HEK293 (cell line): Measurements from ENCODE around the gene GALNS.

Experiments
- CTCF ChIP-seq: fragments of 450-650 bp; formaldehyde crosslinking; IDR thresholded peaks from 2 replicates; pipeline ENCODE4 v1.5.1; 2016; ENCODE audit warnings: missing biosample characterization, missing genetic modification characterization
- GFI1B ChIP-seq: fragments of 450-650 bp; formaldehyde crosslinking; IDR thresholded peaks from 2 replicates; pipeline ENCODE4 v1.5.1; 2016; ENCODE audit warnings: missing biosample characterization, missing genetic modification characterization
- SETDB1 ChIP-seq: IDR thresholded peaks from one replicate; pipeline ENCODE4 v1.6.1; 2017; ENCODE audit warnings: mild to moderate bottlenecking, low read length, moderate library complexity, mixed read lengths; ENCODE audit not compliant: insufficient read length
- SP2 ChIP-seq: fragments of 450-650 bp; formaldehyde crosslinking; IDR thresholded peaks from 2 replicates; pipeline ENCODE4 v1.5.1; 2016; ENCODE audit warnings: missing biosample characterization, missing genetic modification characterization
- ZBTB11 ChIP-seq: fragments of 450-650 bp; formaldehyde crosslinking; conservative IDR thresholded peaks from 2 replicates; pipeline ENCODE4 v1.5.1; 2016; ENCODE audit warnings: low read depth, missing biosample characterization, missing genetic modification characterization
- ZFHX2 ChIP-seq: fragments of 450-650 bp; formaldehyde crosslinking; conservative IDR thresholded peaks from 2 replicates; pipeline ENCODE4 v1.5.1; 2016; ENCODE audit warnings: missing biosample characterization, missing genetic modification characterization
- ZNF133 ChIP-seq: fragments of 450-650 bp; formaldehyde crosslinking; IDR thresholded peaks from 2 replicates; pipeline ENCODE4 v1.5.1; 2016; ENCODE audit warnings: missing biosample characterization, missing genetic modification characterization
- ZNF274 ChIP-seq, 2 experiments: fragments of 200-500 bp in 1 of 2; fragments of 450-650 bp in 1 of 2; sonication (Bioruptor generic) in 1 of 2; formaldehyde crosslinking in 1 of 2; IDR thresholded peaks; 2 replicates each; pipeline versions ENCODE4 v1.5.1 to v1.6.1; 2014 to 2016; ENCODE audit warnings: borderline replicate concordance in 1 of 2, inconsistent platforms in 1 of 2, low read length in 1 of 2, missing biosample characterization in 1 of 2, missing genetic modification characterization in 1 of 2
- ZNF549 ChIP-seq: fragments of 450-650 bp; IDR thresholded peaks from 2 replicates; pipeline ENCODE4 v1.5.1; 2018; ENCODE audit warnings: missing biosample characterization, missing genetic modification characterization, mild to moderate bottlenecking, inconsistent platforms, moderate library complexity
- ZNF621 ChIP-seq: fragments of 450-650 bp; formaldehyde crosslinking; IDR thresholded peaks from 2 replicates; pipeline ENCODE4 v1.5.1; 2017; ENCODE audit warnings: missing biosample characterization, missing genetic modification characterization
- ZNF701 ChIP-seq: fragments of 450-650 bp; formaldehyde crosslinking; IDR thresholded peaks from 2 replicates; pipeline ENCODE4 v1.5.1; 2016; ENCODE audit warnings: missing biosample characterization, missing genetic modification characterization
- ZNF747 ChIP-seq: fragments of 450-650 bp; formaldehyde crosslinking; IDR thresholded peaks from 2 replicates; pipeline ENCODE4 v1.5.1; 2016; ENCODE audit warnings: missing biosample characterization, missing genetic modification characterization
- ZNF777 ChIP-seq: fragments of 450-650 bp; formaldehyde crosslinking; IDR thresholded peaks from 2 replicates; pipeline ENCODE4 v1.5.1; 2017; ENCODE audit warnings: missing biosample characterization, missing genetic modification characterization, borderline replicate concordance
- ZNF791 ChIP-seq: fragments of 450-650 bp; formaldehyde crosslinking; IDR thresholded peaks from 2 replicates; pipeline ENCODE4 v1.5.1; 2016; ENCODE audit warnings: missing biosample characterization, missing genetic modification characterization

- TF ChIP-seq CTCF (tag by site-specific recombination) (no peak), ZFHX2 (no peak), ZNF621 (no peak), ZNF274 (IDR thresholded peaks at IDR 0.05; ENCODE audit: low read length) (no peak), ZNF274 (tag by site-specific recombination; IDR thresholded peaks at IDR 0.05; ENCODE audit: borderline replicate concordance) (no peak), ZNF747 (tag by site-specific recombination) (no peak), ZNF777 (tag by site-specific recombination) (no peak), ZNF791 (tag by site-specific recombination) (no peak), ZNF133 (tag by site-specific recombination) (no peak), ZBTB11 (tag by site-specific recombination) (no peak), SETDB1 (no peak), ZNF701 (tag by site-specific recombination) (no peak), GFI1B (tag by site-specific recombination) (no peak), ZNF549 (tag by site-specific recombination) (no peak), SP2 (tag by site-specific recombination) (no peak)
Measured at GRCh38 chr16:88787579-88788314, 69.0 kb downstream of the GALNS start.
